ENCODE results near the gene PDCD6IP.

GRCh38 chr3:33901862-33902563 lies 103.6 kb downstream of the PDCD6IP start:
- no peak for TF ChIP-seq CTCF (IDR thresholded peaks at IDR 0.05; ENCODE audit: low read depth, low read length, poor library complexity, severe bottlenecking)
- no peak for TF ChIP-seq EZH2phosphoT487 (IDR thresholded peaks at IDR 0.05; ENCODE audit: borderline replicate concordance, low read length)

Data from DOHH2 (cell line).